Endothelial cell of umbilical vein (primary cell): Measurements from ENCODE around the gene SLC10A1.

Experiments
- CTCF ChIP-seq, 2 donors: IDR thresholded peaks; 1 replicate in 1 of 2; 2 replicates in 1 of 2; pipeline ENCODE4 v1.5.1; 2011; ENCODE audit warnings: low read length in 2 of 2, mild to moderate bottlenecking in 2 of 2, moderate library complexity in 2 of 2, control low read depth in 1 of 2, inconsistent platforms in 1 of 2, low read depth in 1 of 2; ENCODE audit not compliant: insufficient read depth in 1 of 2; ENCODE audit errors: extremely low read depth in 1 of 2
- EZH2 ChIP-seq: IDR thresholded peaks from 2 replicates; pipeline ENCODE4 v1.6.1; 2012; ENCODE audit warnings: borderline replicate concordance, low read depth, mild to moderate bottlenecking, moderate library complexity, low read length, inconsistent platforms; ENCODE audit not compliant: severe bottlenecking
- MAX ChIP-seq: IDR thresholded peaks from 2 replicates; pipeline ENCODE4 v1.6.1; 2011; ENCODE audit not compliant: insufficient read depth, insufficient read length

- no peak for TF ChIP-seq CTCF (IDR thresholded peaks at IDR 0.05; ENCODE audit: extremely low read depth in 1 of 2, insufficient read depth in 1 of 2, low read depth in 1 of 2, low read length in 2 of 2)
- no peak for TF ChIP-seq EZH2
- TF ChIP-seq MAX: no peak
These were observed 23.9 kb upstream of the SLC10A1 start for GRCh38 chr14:69820991-69821390.
